Measurements from ENCODE around the gene CCDC102A.

Gene CCDC102A

GRCh38 chr16:57476546-57477410 lies 59.6 kb downstream of the CCDC102A start:
- no peak for DNase-seq (ENCODE audit: low read depth)

GRCh38 chr16:57475711-57476339 lies 60.5 kb downstream of the CCDC102A start:
- DNase-seq (ENCODE audit: low read depth): no peak

GRCh38 chr16:57474671-57475661 lies 61.4 kb downstream of the CCDC102A start:
- DNase-seq (ENCODE audit: low read depth): no peak

GRCh38 chr16:57473906-57474305 lies 62.5 kb downstream of the CCDC102A start:
- DNase-seq (ENCODE audit: low read depth): no peak

GRCh38 chr16:57473176-57473840 lies 63.1 kb downstream of the CCDC102A start:
- DNase-seq (ENCODE audit: low read depth): no peak

- DNase-seq (ENCODE audit: low read depth): no peak
Observed at GRCh38 chr16:57472665-57473060, 63.7 kb downstream of the CCDC102A start.

GRCh38 chr16:57471852-57472664 lies 64.3 kb downstream of the CCDC102A start:
- no peak for DNase-seq (ENCODE audit: low read depth)

- DNase-seq (ENCODE audit: low read depth): no peak
Observed at GRCh38 chr16:57471209-57471608, 65.2 kb downstream of the CCDC102A start.

GRCh38 chr16:57470711-57471110 lies 65.7 kb downstream of the CCDC102A start:
- no peak for DNase-seq (ENCODE audit: low read depth)

GRCh38 chr16:57469917-57470470 lies 66.4 kb downstream of the CCDC102A start:
- DNase-seq (ENCODE audit: low read depth): no peak

GRCh38 chr16:57469046-57469445 lies 67.3 kb downstream of the CCDC102A start:
- DNase-seq (ENCODE audit: low read depth): no peak

GRCh38 chr16:57468346-57468745 lies 68.0 kb downstream of the CCDC102A start:
- no peak for DNase-seq (ENCODE audit: low read depth)

GRCh38 chr16:57464523-57464922 lies 71.8 kb downstream of the CCDC102A start:
- DNase-seq (ENCODE audit: low read depth): no peak

- DNase-seq (ENCODE audit: low read depth): no peak
Observed at GRCh38 chr16:57462978-57463362, 73.4 kb downstream of the CCDC102A start.

GRCh38 chr16:57462209-57462977 lies 74.0 kb downstream of the CCDC102A start, which contains the start of gene POLR2C:
Gene POLR2C (plus strand): TSS chr16:57462679. CDS start chr16:57462725, 46 bp downstream.
- peak; percentile 65 for DNase-seq (ENCODE audit: low read depth)
